WERI-Rb-1 (cell line): ENCODE measurements around the gene GUK1.

Experiments used
- DNase-seq: peaks from one replicate; pipeline ENCODE4 v3.0.0-alpha.2; 2020
- H3K27ac ChIP-seq: fragments of 250-450 bp; sonication (Bioruptor Pico); 2 replicates; pipeline ENCODE4 v1.5.1; 2020; ENCODE audit warnings: mild to moderate bottlenecking, moderate library complexity
- H3K27me3 ChIP-seq: fragments of 250-450 bp; sonication (Bioruptor Pico); 2 replicates; pipeline ENCODE4 v1.5.1; 2021; ENCODE audit warnings: mild to moderate bottlenecking, low read depth, moderate library complexity; ENCODE audit not compliant: insufficient read depth, severe bottlenecking
- H3K36me3 ChIP-seq: fragments of 250-450 bp; sonication (Bioruptor Pico); 2 replicates; pipeline ENCODE4 v1.5.1; 2020; ENCODE audit warnings: mild to moderate bottlenecking, moderate library complexity
- H3K4me3 ChIP-seq: 2 replicates; pipeline ENCODE4 v1.5.1; 2011; ENCODE audit warnings: low read depth, mild to moderate bottlenecking, control low read depth, low read length
- H3K9me3 ChIP-seq: fragments of 250-450 bp; sonication (Bioruptor Pico); 2 replicates; pipeline ENCODE4 v1.5.1; 2021; ENCODE audit warnings: mild to moderate bottlenecking, moderate library complexity; ENCODE audit not compliant: severe bottlenecking
- CTCF ChIP-seq: IDR thresholded peaks from 2 replicates; pipeline ENCODE4 v1.5.1; 2011; ENCODE audit warnings: low read depth, mild to moderate bottlenecking, control low read depth, inconsistent platforms, low read length

Gene GUK1

GRCh38 chr1:228144193-228144992 lies 4.3 kb downstream of the GUK1 start:
- DNase-seq: peak; percentile 62
- Histone ChIP-seq H3K36me3 (peaks cover 10% of the 10 kb centered on the region), H3K27me3 (no peaks in the 10 kb centered on the region), H3K27ac (peak overlapping the region; percentile 66), H3K4me3 (peak overlapping the region; percentile 7; the same call in 1 of the 2 replicates), H3K9me3 (no peaks in the 10 kb centered on the region)
- TF ChIP-seq CTCF: no peak

GRCh38 chr1:228144993-228145343 lies 4.9 kb downstream of the GUK1 start:
- peak overlapping the region; percentile 66 for H3K27ac ChIP-seq
- TF ChIP-seq CTCF: no peak
- peaks cover 10% of the 10 kb centered on the region for H3K36me3 ChIP-seq
- no peak for DNase-seq
- no peak overlapping the region for H3K4me3 ChIP-seq
- H3K9me3 ChIP-seq: no peaks in the 10 kb centered on the region
- no peaks in the 10 kb centered on the region for H3K27me3 ChIP-seq

GRCh38 chr1:228145463-228146416 lies 5.7 kb downstream of the GUK1 start:
- no peaks in the 10 kb centered on the region for H3K9me3 ChIP-seq
- no peak for DNase-seq
- H3K27ac ChIP-seq: no peak overlapping the region; the same call in 1 of the 2 replicates
- H3K36me3 ChIP-seq: peaks cover 10% of the 10 kb centered on the region
- no peak overlapping the region for H3K4me3 ChIP-seq
- no peaks in the 10 kb centered on the region for H3K27me3 ChIP-seq
- TF ChIP-seq CTCF: no peak

GRCh38 chr1:228146417-228147150 lies 6.5 kb downstream of the GUK1 start:
- peaks cover 10% of the 10 kb centered on the region for H3K36me3 ChIP-seq
- no peak overlapping the region for H3K27ac ChIP-seq
- no peak overlapping the region for H3K4me3 ChIP-seq
- no peak for DNase-seq
- no peak for TF ChIP-seq CTCF
- H3K9me3 ChIP-seq: no peaks in the 10 kb centered on the region
- no peaks in the 10 kb centered on the region for H3K27me3 ChIP-seq

- Histone ChIP-seq H3K9me3 (no peaks in the 10 kb centered on the region), H3K27me3 (no peaks in the 10 kb centered on the region), H3K36me3 (peaks cover 5% of the 10 kb centered on the region), H3K27ac (no peak overlapping the region), H3K4me3 (no peak overlapping the region)
- no peak for TF ChIP-seq CTCF
- DNase-seq: no peak
Measured at GRCh38 chr1:228147151-228147693, 7.1 kb downstream of the GUK1 start.
